Panc1 (cell line): Measurements from ENCODE around the gene CHRND. TPM values are rescaled to one million over a fixed set of nuclear protein-coding genes. Genes with fewer than 3 reads are reported as not detected.

Source experiments
- ATAC-seq: fragments of 200-7000 bp; cut with Tn5 transposase; 2 replicates; pipeline ENCODE4 v1.9.1; 2020; ENCODE audit warnings: mild to moderate bottlenecking, moderate library complexity
- BruUV-seq: library from RNA; stranded (reverse); fragments of 400-500 nt; replicated peaks from 2 replicates; lab custom pipeline; 2021; lab: Mats Ljungman, UMichigan
- CTCF ChIA-PET: fragments of 300-600 bp; sonication (Branson Sonifier 250); formaldehyde crosslinking; loops from one replicate; lab custom pipeline; 2022; ENCODE audit warnings: antibody characterized with exemption; lab: Charles Lee
- POLR2A ChIA-PET: fragments of 300-600 bp; sonication (Branson Sonifier 250); formaldehyde crosslinking; loops from one replicate; lab custom pipeline; 2022; ENCODE audit warnings: antibody characterized with exemption; lab: Charles Lee
- DNase-seq: peaks from one replicate; pipeline ENCODE4 v3.0.0-alpha.2; 2010; ENCODE audit warnings: low read depth, low spot score
- H3K27ac ChIP-seq: 2 replicates; pipeline ENCODE4 v1.5.1; 2011; ENCODE audit warnings: mild to moderate bottlenecking, low read length, inconsistent platforms
- H3K27me3 ChIP-seq: fragments of 200-500 bp; sonication (Bioruptor generic); 2 replicates; pipeline ENCODE4 v1.6.0; 2014; ENCODE audit warnings: low read length, inconsistent platforms; ENCODE audit not compliant: control insufficient read depth, insufficient read depth
- H3K36me3 ChIP-seq: fragments of 200-500 bp; sonication (Bioruptor generic); 2 replicates; pipeline ENCODE4 v1.5.1; 2014; ENCODE audit warnings: inconsistent platforms, mild to moderate bottlenecking, low read length, moderate library complexity; ENCODE audit not compliant: control insufficient read depth, insufficient read depth
- H3K4me1 ChIP-seq: 2 replicates; pipeline ENCODE4 v1.5.1; 2011; ENCODE audit warnings: inconsistent platforms, mild to moderate bottlenecking, low read length, moderate library complexity; ENCODE audit not compliant: control insufficient read depth, insufficient read depth
- H3K4me3 ChIP-seq, 2 experiments: 2 replicates each; pipeline ENCODE4 v1.5.1; 2011 to 2012; ENCODE audit warnings: low read depth in 2 of 2, low read length in 2 of 2, mild to moderate bottlenecking in 2 of 2, inconsistent platforms in 1 of 2, moderate library complexity in 1 of 2
- H3K9me3 ChIP-seq: fragments of 200-500 bp; sonication (Bioruptor generic); 2 replicates; pipeline ENCODE4 v1.5.1; 2014; ENCODE audit warnings: low read depth, mild to moderate bottlenecking, inconsistent platforms, low read length, moderate library complexity; ENCODE audit not compliant: control insufficient read depth, insufficient read depth
- CTCF ChIP-seq: fragments of 450-650 bp; IDR thresholded peaks from 2 replicates; pipeline ENCODE4 v1.5.1; 2017; ENCODE audit warnings: mild to moderate bottlenecking
- POLR2AphosphoS5 ChIP-seq: IDR thresholded peaks from 2 replicates; pipeline ENCODE4 v1.6.1; 2012; ENCODE audit warnings: mild to moderate bottlenecking, low read depth, low read length, moderate library complexity
- SIN3A ChIP-seq: IDR thresholded peaks from 2 replicates; pipeline ENCODE4 v1.6.1; 2012; ENCODE audit warnings: low read depth, mild to moderate bottlenecking, low read length, moderate library complexity, borderline replicate concordance; ENCODE audit not compliant: insufficient read depth
- TCF7L2 ChIP-seq: IDR thresholded peaks from 2 replicates; pipeline ENCODE4 v1.6.1; 2011; ENCODE audit warnings: mild to moderate bottlenecking, low read depth, low read length, inconsistent platforms
- in situ Hi-C: cut with HindIII; loops from 2 replicates; pipeline ENCODE4 v1.10.0; 2016; ENCODE audit warnings: low sequenced_read_pairs, low pct_unique_long_range_greater_than_20kb
- intact Hi-C: fragments of 100-400 bp; cut with micrococcal nuclease; formaldehyde crosslinking; loops from one replicate; pipeline ENCODE4 v1.10.0; 2022; ENCODE audit not compliant: unreplicated experiment
- total RNA-seq: library from RNA; stranded (reverse); gene quantifications from one replicate; pipeline ENCODE4 v1.2.1, GENCODE V29; 2021; ENCODE audit not compliant: unreplicated experiment
- TF ChIP-seq, protein P1 (sequence below), 2 experiments: IDR thresholded peaks; 2 replicates each; pipeline ENCODE4 v1.6.1; 2011 to 2012; ENCODE audit warnings: low read depth in 2 of 2, control low read depth in 1 of 2, low read length in 1 of 2, mild to moderate bottlenecking in 1 of 2, moderate library complexity in 1 of 2; ENCODE audit not compliant: insufficient read depth in 1 of 2

CHRND gene
- total RNA-seq, 1 experiment from 2014 or later = not detected

- peaks cover 27% of the 10 kb centered on the region for H3K36me3 ChIP-seq
- CTCF ChIA-PET = no interaction called here
- peak overlapping the region; percentile 41; the same call in 1 of the 2 replicates for H3K27ac ChIP-seq
- ATAC-seq = 0 out of 2 replicates have a peak, but pooled peaks have one; percentile 52
- H3K9me3 ChIP-seq = no peaks in the 10 kb centered on the region
- H3K27me3 ChIP-seq = no peaks in the 10 kb centered on the region
- TF ChIP-seq CTCF (no peak), SIN3A (no peak), TCF7L2 (no peak), POLR2AphosphoS5 (no peak)
- TF ChIP-seq, protein P1, sequence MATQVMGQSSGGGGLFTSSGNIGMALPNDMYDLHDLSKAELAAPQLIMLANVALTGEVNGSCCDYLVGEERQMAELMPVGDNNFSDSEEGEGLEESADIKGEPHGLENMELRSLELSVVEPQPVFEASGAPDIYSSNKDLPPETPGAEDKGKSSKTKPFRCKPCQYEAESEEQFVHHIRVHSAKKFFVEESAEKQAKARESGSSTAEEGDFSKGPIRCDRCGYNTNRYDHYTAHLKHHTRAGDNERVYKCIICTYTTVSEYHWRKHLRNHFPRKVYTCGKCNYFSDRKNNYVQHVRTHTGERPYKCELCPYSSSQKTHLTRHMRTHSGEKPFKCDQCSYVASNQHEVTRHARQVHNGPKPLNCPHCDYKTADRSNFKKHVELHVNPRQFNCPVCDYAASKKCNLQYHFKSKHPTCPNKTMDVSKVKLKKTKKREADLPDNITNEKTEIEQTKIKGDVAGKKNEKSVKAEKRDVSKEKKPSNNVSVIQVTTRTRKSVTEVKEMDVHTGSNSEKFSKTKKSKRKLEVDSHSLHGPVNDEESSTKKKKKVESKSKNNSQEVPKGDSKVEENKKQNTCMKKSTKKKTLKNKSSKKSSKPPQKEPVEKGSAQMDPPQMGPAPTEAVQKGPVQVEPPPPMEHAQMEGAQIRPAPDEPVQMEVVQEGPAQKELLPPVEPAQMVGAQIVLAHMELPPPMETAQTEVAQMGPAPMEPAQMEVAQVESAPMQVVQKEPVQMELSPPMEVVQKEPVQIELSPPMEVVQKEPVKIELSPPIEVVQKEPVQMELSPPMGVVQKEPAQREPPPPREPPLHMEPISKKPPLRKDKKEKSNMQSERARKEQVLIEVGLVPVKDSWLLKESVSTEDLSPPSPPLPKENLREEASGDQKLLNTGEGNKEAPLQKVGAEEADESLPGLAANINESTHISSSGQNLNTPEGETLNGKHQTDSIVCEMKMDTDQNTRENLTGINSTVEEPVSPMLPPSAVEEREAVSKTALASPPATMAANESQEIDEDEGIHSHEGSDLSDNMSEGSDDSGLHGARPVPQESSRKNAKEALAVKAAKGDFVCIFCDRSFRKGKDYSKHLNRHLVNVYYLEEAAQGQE (IDR thresholded peaks at IDR 0.05; ENCODE audit: insufficient read depth in 1 of 2, low read depth in 2 of 2, low read length in 1 of 2) = no peak
- intact Hi-C loops (no loop called here), in situ Hi-C loops (no loop called here)
- H3K4me3 ChIP-seq = no peak overlapping the region
- no peaks in the 10 kb centered on the region for H3K4me1 ChIP-seq
- no peak for DNase-seq
- no TSS peak for BruUV-seq
- POLR2A ChIA-PET = no interaction called here
Measured at GRCh38 chr2:232571026-232571474, 45.1 kb downstream of the CHRND start.

DNA sequence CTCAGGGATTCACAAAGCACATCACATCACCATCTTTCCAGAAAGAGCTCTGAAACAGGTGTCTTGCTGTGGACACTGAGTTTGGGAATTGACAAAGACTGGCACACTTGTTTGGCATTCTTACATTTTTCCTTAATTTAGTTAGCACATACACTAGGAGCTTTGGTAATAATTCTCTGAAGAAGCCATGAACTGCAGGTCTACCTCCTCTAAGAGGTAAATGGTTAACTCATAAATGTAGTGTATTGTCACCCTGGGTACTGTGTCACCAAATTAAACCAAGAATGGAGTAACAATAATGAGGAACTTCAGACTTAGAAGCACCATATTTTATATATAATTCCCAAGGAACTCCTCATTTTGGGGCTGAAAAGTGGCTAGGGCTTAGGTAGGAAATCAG lies 47.1 kb downstream of the CHRND start:
- intact Hi-C loops (no loop called here), in situ Hi-C loops (no loop called here)
- ATAC-seq (no peak), DNase-seq (no peak)
- H3K27me3 ChIP-seq = no peaks in the 10 kb centered on the region
- TF ChIP-seq TCF7L2 = no peak
- no peak for TF ChIP-seq SIN3A
- TF ChIP-seq CTCF = no peak
- TF ChIP-seq, protein P1 (IDR thresholded peaks at IDR 0.05; ENCODE audit: insufficient read depth in 1 of 2, low read depth in 2 of 2, low read length in 1 of 2) = no peak
- TF ChIP-seq POLR2AphosphoS5 = no peak
- H3K36me3 ChIP-seq = peaks cover 13% of the 10 kb centered on the region
- no peak overlapping the region for H3K27ac ChIP-seq
- CTCF ChIA-PET = no interaction called here
- no TSS peak for BruUV-seq
- no peaks in the 10 kb centered on the region for H3K9me3 ChIP-seq
- no peak overlapping the region for H3K4me3 ChIP-seq
- no peaks in the 10 kb centered on the region for H3K4me1 ChIP-seq
- POLR2A ChIA-PET = no interaction called here
